GM19328 (cell line): ENCODE results near the gene LSM4.
"Not testable (repeated sequence)": the region's sequence is repeated elsewhere in the genome, so short reads cannot be mapped to it uniquely, and the experiment has no call there.

Source experiments
- ATAC-seq: cut with Tn5 transposase; IDR thresholded peaks from one replicate; pipeline ENCODE4 v1.9.1; 2021; ENCODE audit warnings: mild to moderate bottlenecking, moderate library complexity; ENCODE audit not compliant: unreplicated experiment

Gene LSM4

GRCh38 chr19:18322759-18323460, at the start of gene LSM4:
Gene LSM4, minus strand, starts transcription at chr19:18323076. Its CDS starts 56 bp downstream, at chr19:18323020.
- ATAC-seq = peak; percentile 91

- no peak for ATAC-seq
Observed at GRCh38 chr19:18368504-18369222, 45.8 kb upstream of the LSM4 start.

- ATAC-seq = no peak
Observed at GRCh38 chr19:18366021-18366435, 43.2 kb upstream of the LSM4 start.

- ATAC-seq = no peak
Observed at GRCh38 chr19:18364826-18365528, 42.1 kb upstream of the LSM4 start.

GRCh38 chr19:18364277-18364825, 41.5 kb upstream of the LSM4 start:
- not testable (repeated sequence) for ATAC-seq

GRCh38 chr19:18363787-18364186, 40.9 kb upstream of the LSM4 start:
- ATAC-seq = no peak

- ATAC-seq = no peak
Observed at GRCh38 chr19:18362934-18363542, 40.2 kb upstream of the LSM4 start.

- ATAC-seq = no peak
Observed at GRCh38 chr19:18361646-18362045, 38.8 kb upstream of the LSM4 start.

GRCh38 chr19:18357041-18357440, 34.2 kb upstream of the LSM4 start:
- ATAC-seq = no peak

- ATAC-seq = not testable (repeated sequence)
Observed at GRCh38 chr19:18354743-18355142, 31.9 kb upstream of the LSM4 start.

- ATAC-seq = no peak
Observed at GRCh38 chr19:18353378-18354005, 30.6 kb upstream of the LSM4 start.

GRCh38 chr19:18351544-18351943, 28.7 kb upstream of the LSM4 start:
- no peak for ATAC-seq

- no peak for ATAC-seq
Observed at GRCh38 chr19:18350490-18350889, 27.6 kb upstream of the LSM4 start.

- no peak for ATAC-seq
Observed at GRCh38 chr19:18349524-18350128, 26.8 kb upstream of the LSM4 start.

GRCh38 chr19:18348818-18349339, 26.0 kb upstream of the LSM4 start:
- ATAC-seq = not testable (repeated sequence)

- no peak for ATAC-seq
Observed at GRCh38 chr19:18348171-18348570, 25.3 kb upstream of the LSM4 start.

GRCh38 chr19:18346091-18346490, 23.2 kb upstream of the LSM4 start:
- no peak for ATAC-seq

GRCh38 chr19:18345296-18345695, 22.4 kb upstream of the LSM4 start:
- no peak for ATAC-seq

- ATAC-seq = no peak
Observed at GRCh38 chr19:18344582-18344950, 21.7 kb upstream of the LSM4 start.

GRCh38 chr19:18342090-18342632, 19.3 kb upstream of the LSM4 start:
- no peak for ATAC-seq
